Activated naive CD8-positive, alpha-beta T cell treated with anti-CD3 and anti-CD28 coated beads, Interleukin-2, amount 50 U/mL, for 16 hours (primary cell): Measurements from ENCODE around the gene KRTAP22-2.

ENCODE experiments used
- DNase-seq: peaks from one replicate; pipeline ENCODE4 v3.0.0-alpha.2; 2020; ENCODE audit warnings: low read depth, low spot score

KRTAP22-2 gene

GRCh38 chr21:30590297-30590696, at the start of gene KRTAP22-2:
Gene KRTAP22-2 (minus strand): TSS chr21:30590397.
- DNase-seq = no peak

GRCh38 chr21:30638686-30639085, 48.5 kb upstream of the KRTAP22-2 start:
- no peak for DNase-seq

- no peak for DNase-seq
Observed at GRCh38 chr21:30634906-30635305, 44.7 kb upstream of the KRTAP22-2 start, which contains the start of gene KRTAP20-2. Gene KRTAP20-2 (plus strand): TSS chr21:30635206. CDS start chr21:30635264, 58 bp downstream.

DNA sequence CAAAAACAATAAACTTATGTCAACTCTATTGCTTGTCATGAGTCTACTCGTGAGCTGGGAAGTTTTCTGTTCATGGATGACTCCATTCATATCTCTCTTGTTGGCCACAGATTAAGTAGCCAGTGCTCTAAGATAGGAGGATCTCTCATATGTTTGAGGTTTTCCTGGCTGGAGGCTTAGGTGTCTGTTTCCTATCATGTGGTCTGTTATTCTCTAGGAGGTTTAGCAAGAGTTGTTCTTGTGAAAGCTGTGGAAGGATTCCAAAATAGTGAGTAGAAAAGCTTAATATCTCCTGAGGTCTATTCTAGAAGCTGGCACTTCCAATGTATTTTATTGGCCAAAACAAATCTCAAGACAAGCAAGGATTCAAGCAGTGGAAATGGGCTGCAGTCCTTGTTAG, 39.0 kb upstream of the KRTAP22-2 start:
- no peak for DNase-seq

- DNase-seq = no peak
Observed at GRCh38 chr21:30628109-30628508, 37.9 kb upstream of the KRTAP22-2 start.

- DNase-seq = no peak
Observed at GRCh38 chr21:30625449-30626165, 35.4 kb upstream of the KRTAP22-2 start.

- DNase-seq = no peak
Observed at GRCh38 chr21:30623362-30623761, 33.2 kb upstream of the KRTAP22-2 start.

- no peak for DNase-seq
Observed at GRCh38 chr21:30620522-30620921, 30.3 kb upstream of the KRTAP22-2 start, which contains the start of gene KRTAP20-4. Gene KRTAP20-4 (plus strand): TSS chr21:30620627.

GRCh38 chr21:30620080-30620479, 29.9 kb upstream of the KRTAP22-2 start:
- no peak for DNase-seq

DNA sequence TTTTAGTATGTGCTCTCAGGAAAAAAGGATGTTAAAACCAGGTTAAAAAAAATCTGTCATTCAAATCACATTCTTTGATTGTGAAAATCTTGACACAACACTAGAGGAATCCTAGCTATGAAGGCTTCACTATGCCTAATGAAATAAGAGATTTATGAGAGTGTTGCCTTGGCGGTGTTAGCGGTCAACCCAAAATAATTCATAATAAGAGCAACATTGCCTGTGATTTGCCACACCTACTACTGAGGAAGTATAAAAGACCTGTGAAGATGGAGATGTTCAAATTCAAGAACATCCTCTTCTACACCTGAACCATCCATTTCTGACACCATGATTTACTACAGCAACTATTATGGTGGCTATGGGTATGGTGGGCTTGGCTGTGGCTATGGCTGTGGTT, 25.9 kb upstream of the KRTAP22-2 start, which contains the start of gene KRTAP20-1:
Gene KRTAP20-1, plus strand, starts transcription at position 301 of the 400 bp plus-strand sequence. Its CDS starts 30 bp downstream, at position 331.
- DNase-seq = no peak

GRCh38 chr21:30615199-30615598, 25.0 kb upstream of the KRTAP22-2 start:
- no peak for DNase-seq

- DNase-seq = no peak
Observed at GRCh38 chr21:30613836-30614235, 23.6 kb upstream of the KRTAP22-2 start, which contains the start of gene KRTAP6-1. Gene KRTAP6-1 (minus strand): TSS chr21:30613930. CDS start chr21:30613904, 26 bp downstream.

DNA sequence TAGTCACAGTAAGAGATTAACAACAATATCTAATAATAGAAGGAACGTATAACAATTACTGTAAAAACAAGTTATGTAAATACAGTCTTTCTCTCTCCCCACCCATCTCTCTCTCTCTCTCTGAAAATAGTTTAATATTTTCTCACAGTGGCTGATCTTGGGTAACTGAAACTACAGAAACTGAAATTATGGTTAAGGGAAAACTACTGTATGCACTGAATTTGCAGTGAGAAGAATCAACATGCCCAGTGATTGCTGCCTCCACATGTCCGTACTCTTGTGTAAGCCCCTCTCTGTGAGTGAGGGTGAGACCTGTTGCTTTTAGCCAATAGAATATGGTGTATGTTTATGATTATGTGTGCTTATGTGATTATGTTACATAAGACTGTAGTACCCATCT, 21.9 kb upstream of the KRTAP22-2 start:
- no peak for DNase-seq

DNA sequence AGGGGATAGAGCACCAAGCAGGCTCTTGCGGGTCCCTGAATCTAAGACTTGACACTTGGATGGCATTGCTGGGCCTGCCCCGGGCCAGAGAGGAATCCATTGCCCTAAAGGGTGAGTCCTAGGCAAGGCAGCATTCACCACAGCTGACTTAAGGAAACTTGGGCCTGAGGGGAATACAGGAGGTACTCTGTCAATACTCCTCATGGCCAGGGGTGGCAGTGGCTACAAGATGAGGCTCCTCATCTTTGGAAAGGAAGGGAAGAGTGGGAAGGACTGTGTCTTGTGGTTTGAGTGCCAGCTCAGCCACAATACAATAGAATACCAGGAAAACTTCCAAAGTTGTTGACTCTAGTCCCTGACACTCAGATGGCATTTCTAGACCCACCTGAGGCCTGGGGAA, 15.8 kb upstream of the KRTAP22-2 start:
- DNase-seq = no peak

GRCh38 chr21:30600787-30601186, 10.6 kb upstream of the KRTAP22-2 start, which contains the start of gene KRTAP22-1:
Gene KRTAP22-1 (plus strand): TSS chr21:30601087.
- DNase-seq = no peak

DNA sequence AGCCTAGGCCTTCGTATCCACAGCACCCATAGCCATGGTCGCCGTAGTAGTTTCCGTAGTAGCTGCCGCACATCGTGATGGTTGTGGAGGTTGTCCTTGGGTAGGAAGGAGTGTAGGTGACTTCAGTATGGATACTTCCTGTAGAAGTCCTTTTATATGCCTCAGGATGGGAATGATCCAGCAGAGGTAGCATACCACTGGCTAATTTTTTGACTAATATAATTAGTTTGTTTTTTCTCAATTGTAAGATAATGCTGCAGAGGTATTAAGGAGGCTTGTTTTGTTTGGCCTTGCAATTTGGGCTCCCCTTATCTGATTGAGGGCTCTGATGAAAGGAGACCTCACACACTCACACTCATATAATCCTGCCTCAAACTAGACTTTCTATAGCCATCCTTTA, 8.6 kb upstream of the KRTAP22-2 start, which contains the start of gene KRTAP6-2:
Gene KRTAP6-2, minus strand, starts transcription at position 101 of the 400 bp plus-strand sequence. Its CDS starts 28 bp downstream, at position 73.
- DNase-seq = no peak

DNA sequence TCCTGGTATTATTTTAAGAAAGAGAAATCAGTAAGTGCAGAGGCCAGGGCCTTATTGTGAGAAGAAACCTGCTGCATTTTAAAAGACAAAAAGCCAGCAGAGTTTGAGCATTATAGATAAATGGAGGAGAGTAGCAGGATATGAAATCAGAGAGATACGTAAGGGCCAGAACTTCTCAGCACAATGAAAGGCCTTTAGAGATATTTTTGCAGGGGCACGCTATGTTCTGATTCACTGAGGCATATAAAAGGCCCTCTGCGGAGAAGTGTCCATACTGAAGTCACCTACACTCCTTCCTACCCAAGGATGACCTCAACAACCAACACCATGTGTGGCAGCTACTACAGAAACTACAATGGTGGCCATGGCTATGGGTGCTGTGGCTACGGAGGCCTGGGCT, 1.9 kb upstream of the KRTAP22-2 start, which contains the start of gene KRTAP6-3:
Gene KRTAP6-3, plus strand, starts transcription at position 301 of the 400 bp plus-strand sequence. Its CDS starts 6 bp downstream, at position 307.
- DNase-seq = no peak

DNA sequence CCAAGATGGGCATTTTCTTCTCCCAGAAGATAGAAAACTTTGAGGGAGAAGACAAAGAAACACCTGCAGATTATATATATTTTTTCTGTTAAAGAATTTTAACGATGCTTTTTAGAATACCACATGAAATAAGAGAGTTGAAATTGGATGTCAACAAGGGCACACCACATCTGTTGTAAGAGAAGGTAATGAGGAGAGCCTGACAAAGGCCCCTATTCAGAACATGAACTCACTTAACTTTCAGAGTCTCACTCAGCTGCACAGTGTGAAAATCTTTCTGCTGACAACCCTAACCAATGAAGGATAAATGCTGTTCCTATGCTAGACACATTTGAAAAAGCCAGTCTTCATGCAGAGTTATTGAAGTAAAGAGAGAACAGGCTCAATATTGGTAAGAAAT, 7.3 kb downstream of the KRTAP22-2 start:
- DNase-seq = no peak

- no peak for DNase-seq
Observed at GRCh38 chr21:30580132-30580531, 10.1 kb downstream of the KRTAP22-2 start.

- DNase-seq = no peak
Observed at GRCh38 chr21:30579346-30579745, 10.9 kb downstream of the KRTAP22-2 start.

DNA sequence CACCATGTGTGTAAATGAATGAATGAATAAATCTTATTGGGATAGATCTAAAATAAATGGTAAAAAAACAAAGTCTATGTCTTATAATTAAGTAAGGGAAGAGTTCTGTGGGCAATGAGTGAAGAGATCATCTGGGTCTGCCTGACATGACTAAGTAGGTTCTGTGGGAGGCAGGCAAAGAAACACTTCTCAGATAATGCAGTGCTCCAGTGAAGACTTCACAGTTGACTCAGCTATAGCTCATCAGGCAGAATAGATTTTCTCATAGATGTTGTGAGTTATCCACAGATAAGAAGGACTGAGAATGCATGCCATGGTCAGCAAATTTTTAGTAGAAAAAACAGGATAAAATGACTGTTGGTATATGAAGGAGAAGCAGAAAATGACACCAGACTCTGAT, 12.4 kb downstream of the KRTAP22-2 start:
- no peak for DNase-seq

- no peak for DNase-seq
Observed at GRCh38 chr21:30567617-30568016, 22.6 kb downstream of the KRTAP22-2 start.

DNA sequence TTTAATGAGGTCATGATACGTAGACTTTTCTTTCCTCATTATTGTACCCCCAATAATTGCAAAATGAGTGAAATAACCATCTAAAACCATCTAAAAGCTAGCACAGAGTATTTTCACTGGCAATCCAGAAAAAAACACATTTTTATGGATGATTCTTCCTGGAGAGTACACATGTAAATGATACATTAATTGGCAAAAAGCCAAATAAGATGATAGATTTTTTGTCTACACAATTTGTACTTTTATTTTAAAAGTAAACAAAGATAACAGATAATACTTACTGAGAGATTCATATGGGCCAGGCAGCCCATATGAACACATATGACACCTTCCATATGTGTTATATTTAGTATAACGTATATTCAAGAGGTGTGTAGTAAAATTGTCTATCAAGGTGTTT, 26.6 kb downstream of the KRTAP22-2 start:
- no peak for DNase-seq
